HepG2 (cell line): Measurements from ENCODE around the gene FBH1. TPM values are rescaled to one million over a fixed set of nuclear protein-coding genes. Genes with fewer than 3 reads are reported as not detected.

Experiments used
- ATAC-seq: fragments of 200-7000 bp; cut with Tn5 transposase; 3 replicates; pipeline ENCODE4 v1.9.1; 2020; ENCODE audit warnings: mild to moderate bottlenecking, moderate library complexity
- BruUV-seq: library from RNA; stranded (reverse); fragments of 400-500 nt; replicated peaks from 2 replicates; lab custom pipeline; 2021; lab: Mats Ljungman, UMichigan
- CTCF ChIA-PET: fragments of 300-600 bp; formaldehyde crosslinking; extraction: SDS; loops from one replicate; lab custom pipeline; 2021; ENCODE audit warnings: low total read pairs, inconsistent platforms, low intra/inter-chr PET ratio; lab: Yijun Ruan, JAX
- POLR2A ChIA-PET: fragments of 350-600 bp; sonication (Branson Sonifier 250); formaldehyde crosslinking; loops from one replicate; lab custom pipeline; 2020; ENCODE audit warnings: antibody characterized with exemption, inconsistent platforms; lab: Yijun Ruan, JAX
- DNase-seq: peaks from one replicate; pipeline ENCODE4 v3.0.0-alpha.2; 2015; ENCODE audit warnings: low spot score
- FAIRE-seq: peaks from 3 replicates; lab custom pipeline; 2011; peaks lifted over from hg19 to GRCh38; lab: Jason Lieb, UNC
- H2AFZ ChIP-seq: one replicate; pipeline ENCODE4 v1.6.1; 2011; ENCODE audit warnings: low read length, inconsistent platforms
- H3K27ac ChIP-seq: fragments of 300-600 bp; 3 replicates; pipeline ENCODE4 v1.8.0; 2011; ENCODE audit warnings: mixed run types, mild to moderate bottlenecking, mixed read lengths, low read length, inconsistent platforms; ENCODE audit not compliant: insufficient read depth; ENCODE audit errors: extremely low read length
- H3K27me3 ChIP-seq, 2 experiments: fragments of 200-600 bp in 1 of 2; 2 replicates in 1 of 2; 3 replicates in 1 of 2; pipeline versions ENCODE4 v1.6.0 to v1.8.0; 2011; ENCODE audit warnings: low read length in 2 of 2, mild to moderate bottlenecking in 2 of 2, moderate library complexity in 2 of 2, inconsistent platforms in 1 of 2; ENCODE audit not compliant: insufficient read depth in 2 of 2, control insufficient read depth in 1 of 2
- H3K36me3 ChIP-seq, 2 experiments: fragments of 200-600 bp in 1 of 2; replicated peaks in 1 of 2; 2 replicates in 1 of 2; 3 replicates in 1 of 2; pipeline versions ENCODE4 v1.5.1 to v1.8.0; 2011; ENCODE audit warnings: low read length in 2 of 2, inconsistent platforms in 1 of 2; ENCODE audit not compliant: insufficient read depth in 2 of 2, control insufficient read depth in 1 of 2
- H3K4me1 ChIP-seq: 2 replicates; pipeline ENCODE4 v1.5.1; 2012; ENCODE audit warnings: low read length, inconsistent platforms; ENCODE audit not compliant: insufficient read depth
- H3K4me2 ChIP-seq: 2 replicates; pipeline ENCODE4 v1.6.0; 2011; ENCODE audit warnings: low read depth, low read length, inconsistent platforms
- H3K4me3 ChIP-seq, 3 experiments: fragments of 200-600 bp in 1 of 3; sonication (generic), shearing (Covaris generic) in 1 of 3; replicated peaks in 1 of 3; 2 replicates each; pipeline ENCODE4 v1.5.1; 2011 to 2016; ENCODE audit warnings: low read length in 3 of 3, inconsistent platforms in 2 of 3, low read depth in 2 of 3, mild to moderate bottlenecking in 2 of 3, control low read depth in 1 of 3, mixed read lengths in 1 of 3; ENCODE audit not compliant: insufficient read depth in 1 of 3
- H3K79me2 ChIP-seq: one replicate; pipeline ENCODE4 v1.6.1; 2011; ENCODE audit warnings: low read length, inconsistent platforms; ENCODE audit not compliant: insufficient read depth
- H3K9ac ChIP-seq: 2 replicates; pipeline ENCODE4 v1.6.0; 2011; ENCODE audit warnings: mild to moderate bottlenecking, low read depth, low read length, inconsistent platforms; ENCODE audit not compliant: insufficient read depth
- H3K9me3 ChIP-seq: 2 replicates; pipeline ENCODE4 v1.5.1; 2012; ENCODE audit warnings: mild to moderate bottlenecking, low read length
- H4K20me1 ChIP-seq: 2 replicates; pipeline ENCODE4 v1.6.0; 2011; ENCODE audit warnings: inconsistent platforms, mild to moderate bottlenecking, low read length, moderate library complexity; ENCODE audit not compliant: insufficient read depth
- ARNTL ChIP-seq: sonication (generic); formaldehyde crosslinking; IDR thresholded peaks from 2 replicates; pipeline ENCODE4 v1.4.0; 2020; ENCODE audit warnings: mild to moderate bottlenecking, missing genetic modification reagents
- NFIC ChIP-seq: IDR thresholded peaks from 2 replicates; pipeline ENCODE4 v1.6.1; 2012; ENCODE audit warnings: mild to moderate bottlenecking, low read length, inconsistent platforms
- TBX3 ChIP-seq: fragments of 450-650 bp; IDR thresholded peaks from 2 replicates; pipeline ENCODE4 v1.6.1; 2017; ENCODE audit warnings: antibody characterized with exemption, mild to moderate bottlenecking, inconsistent platforms, borderline replicate concordance
- ZBTB20 ChIP-seq: sonication (generic); formaldehyde crosslinking; IDR thresholded peaks from 2 replicates; pipeline ENCODE4 v1.8.1; 2023; ENCODE audit warnings: missing genetic modification reagents, low read depth, mild to moderate bottlenecking, borderline replicate concordance
- ZFX ChIP-seq: sonication (generic); formaldehyde crosslinking; IDR thresholded peaks from 2 replicates; pipeline ENCODE4 v1.4.0; 2020; ENCODE audit warnings: mild to moderate bottlenecking, low read depth, missing genetic modification reagents, moderate library complexity
- ZNF432 ChIP-seq: sonication (generic); formaldehyde crosslinking; IDR thresholded peaks from 2 replicates; pipeline ENCODE4 v1.5.0; 2020; ENCODE audit warnings: missing genetic modification reagents, mild to moderate bottlenecking, borderline replicate concordance
- ZNF614 ChIP-seq: IDR thresholded peaks from 2 replicates; pipeline ENCODE4 v1.6.1; 2018; ENCODE audit warnings: missing biosample characterization, missing genetic modification reagents, inconsistent platforms, borderline replicate concordance
- ZNF703 ChIP-seq: sonication (generic); formaldehyde crosslinking; IDR thresholded peaks from 2 replicates; pipeline ENCODE4 v1.5.1; 2020; ENCODE audit warnings: missing genetic modification reagents, mild to moderate bottlenecking, moderate library complexity, borderline replicate concordance
- ZNF709 ChIP-seq: sonication (generic); formaldehyde crosslinking; IDR thresholded peaks from 2 replicates; pipeline ENCODE4 v1.5.0; 2020; ENCODE audit warnings: mild to moderate bottlenecking, missing genetic modification reagents
- WGBS: methylation state at CpG from one replicate; pipeline ENCODE4 v1.1.6; 2017; ENCODE audit warnings: low lambda C conversion rate; 5-methylcytosine and 5-hydroxymethylcytosine counted together
- in situ Hi-C: cut with HindIII; loops from 2 replicates; pipeline ENCODE4 v1.10.0; 2017; ENCODE audit warnings: low pct_unique_long_range_greater_than_20kb; ENCODE audit not compliant: extremely low pct_ligation_motif_present
- intact Hi-C: fragments of 100-400 bp; cut with micrococcal nuclease; formaldehyde crosslinking; loops from one replicate; pipeline ENCODE4 v1.10.0; 2022; ENCODE audit not compliant: unreplicated experiment
- polyA plus RNA-seq, 8 experiments: library from polyadenylated mRNA; depleted of rRNA in 3 of 8; stranded (reverse) in 7 of 8; unstranded in 1 of 8; fragments of >200 nt; fragmentation: Illumina TruSeq in 4 of 8; extraction: Trizol in 4 of 8; gene quantifications; 2 replicates each; pipeline versions ENCODE4 v1.2.1 to v1.2.3, GENCODE V29; 2011 to 2016; ENCODE audit warnings: low read depth in 4 of 8, missing spikeins in 1 of 8, mixed read lengths in 1 of 8; ENCODE audit not compliant: insufficient read depth in 1 of 8
- total RNA-seq, 5 experiments: library from RNA; depleted of rRNA; stranded (reverse); fragments of >200 nt; fragmentation: Illumina TruSeq; extraction: Trizol; gene quantifications; 2 replicates each; pipeline ENCODE4 v1.2.3, GENCODE V29; 2016; ENCODE audit warnings: low read depth in 1 of 5
- TF ChIP-seq, protein P1 (sequence below): sonication (generic); formaldehyde crosslinking; conservative IDR thresholded peaks from 2 replicates; pipeline ENCODE4 v1.4.0; 2020; ENCODE audit warnings: missing genetic modification reagents
- TF ChIP-seq, protein P2 (sequence below): fragments of 450-650 bp; IDR thresholded peaks from 2 replicates; pipeline ENCODE4 v1.6.1; 2017; ENCODE audit warnings: mild to moderate bottlenecking

Gene FBH1
- total and polyA plus RNA-seq, 2 of the 13 experiments (the other 11 are each of a cell fraction or from before 2014, with no cell fraction given), result 48.8 to 60.3 TPM

DNA sequence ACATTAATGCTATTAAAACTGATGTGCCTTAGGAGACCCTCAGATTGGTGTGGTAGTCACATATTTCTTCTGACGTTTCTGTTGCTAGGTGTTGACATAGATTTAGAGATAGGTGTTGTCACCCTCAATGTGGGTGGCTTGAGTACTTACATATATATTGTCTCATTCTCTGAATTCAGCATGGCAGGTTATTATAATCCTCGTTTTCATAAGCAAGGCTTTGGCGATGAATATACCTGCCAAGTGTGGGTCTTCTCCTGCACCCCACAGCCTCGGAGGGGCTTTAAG lies 7.0 kb downstream of the FBH1 start (continued):
- TF ChIP-seq ZNF614 (CRISPR knock-in tag), result no peak
- no peak for TF ChIP-seq TBX3
- TF ChIP-seq ZBTB20 (CRISPR knock-in tag), result no peak

DNA sequence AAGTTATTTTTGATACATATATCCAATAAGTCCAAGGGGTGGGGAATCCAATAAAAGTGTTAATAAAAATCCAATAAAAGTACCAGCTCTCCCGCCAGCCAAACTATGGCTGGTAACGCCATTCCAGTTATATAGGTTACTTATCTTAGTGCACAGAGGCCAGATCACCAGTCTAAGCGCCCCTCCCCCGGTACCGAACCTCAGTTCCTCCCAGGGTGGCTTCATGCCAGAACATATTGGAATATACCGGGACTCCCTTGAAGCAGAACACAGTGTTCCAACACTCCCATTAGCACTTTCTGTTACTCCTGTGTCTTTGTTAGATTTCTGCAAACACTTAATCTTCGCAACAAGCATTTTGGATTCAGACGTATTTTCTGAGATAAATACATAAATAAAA lies 7.5 kb downstream of the FBH1 start:
- Histone ChIP-seq H3K27ac (no peak overlapping the region), H3K79me2 (peaks cover 29% of the 10 kb centered on the region), H2AFZ (no peak overlapping the region), H3K27me3 (no peaks in the 10 kb centered on the region), H3K36me3 (peaks cover 8 to 20% of the 10 kb centered on the region in 2 experiments), H3K9ac (no peak overlapping the region), H4K20me1 (peaks cover 1% of the 10 kb centered on the region; the same call in 1 of the 2 replicates), H3K4me2 (no peak overlapping the region), H3K9me3 (no peaks in the 10 kb centered on the region), H3K4me3 (no peak overlapping the region), H3K4me1 (peaks cover 10% of the 10 kb centered on the region)
- intact Hi-C loops, result no loop called here
- ATAC-seq, result no peak
- CTCF ChIA-PET, result no interaction called here
- in situ Hi-C loops, result no loop called here
- POLR2A ChIA-PET, result no interaction called here
- no TSS peak for BruUV-seq
- TF ChIP-seq NFIC, result no peak
- no peak for TF ChIP-seq ZNF703 (CRISPR knock-in tag)
- no peak for TF ChIP-seq ARNTL (CRISPR knock-in tag)
- TF ChIP-seq, protein P1, sequence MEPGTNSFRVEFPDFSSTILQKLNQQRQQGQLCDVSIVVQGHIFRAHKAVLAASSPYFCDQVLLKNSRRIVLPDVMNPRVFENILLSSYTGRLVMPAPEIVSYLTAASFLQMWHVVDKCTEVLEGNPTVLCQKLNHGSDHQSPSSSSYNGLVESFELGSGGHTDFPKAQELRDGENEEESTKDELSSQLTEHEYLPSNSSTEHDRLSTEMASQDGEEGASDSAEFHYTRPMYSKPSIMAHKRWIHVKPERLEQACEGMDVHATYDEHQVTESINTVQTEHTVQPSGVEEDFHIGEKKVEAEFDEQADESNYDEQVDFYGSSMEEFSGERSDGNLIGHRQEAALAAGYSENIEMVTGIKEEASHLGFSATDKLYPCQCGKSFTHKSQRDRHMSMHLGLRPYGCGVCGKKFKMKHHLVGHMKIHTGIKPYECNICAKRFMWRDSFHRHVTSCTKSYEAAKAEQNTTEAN (CRISPR knock-in tag), result no peak
- TF ChIP-seq, protein P2, sequence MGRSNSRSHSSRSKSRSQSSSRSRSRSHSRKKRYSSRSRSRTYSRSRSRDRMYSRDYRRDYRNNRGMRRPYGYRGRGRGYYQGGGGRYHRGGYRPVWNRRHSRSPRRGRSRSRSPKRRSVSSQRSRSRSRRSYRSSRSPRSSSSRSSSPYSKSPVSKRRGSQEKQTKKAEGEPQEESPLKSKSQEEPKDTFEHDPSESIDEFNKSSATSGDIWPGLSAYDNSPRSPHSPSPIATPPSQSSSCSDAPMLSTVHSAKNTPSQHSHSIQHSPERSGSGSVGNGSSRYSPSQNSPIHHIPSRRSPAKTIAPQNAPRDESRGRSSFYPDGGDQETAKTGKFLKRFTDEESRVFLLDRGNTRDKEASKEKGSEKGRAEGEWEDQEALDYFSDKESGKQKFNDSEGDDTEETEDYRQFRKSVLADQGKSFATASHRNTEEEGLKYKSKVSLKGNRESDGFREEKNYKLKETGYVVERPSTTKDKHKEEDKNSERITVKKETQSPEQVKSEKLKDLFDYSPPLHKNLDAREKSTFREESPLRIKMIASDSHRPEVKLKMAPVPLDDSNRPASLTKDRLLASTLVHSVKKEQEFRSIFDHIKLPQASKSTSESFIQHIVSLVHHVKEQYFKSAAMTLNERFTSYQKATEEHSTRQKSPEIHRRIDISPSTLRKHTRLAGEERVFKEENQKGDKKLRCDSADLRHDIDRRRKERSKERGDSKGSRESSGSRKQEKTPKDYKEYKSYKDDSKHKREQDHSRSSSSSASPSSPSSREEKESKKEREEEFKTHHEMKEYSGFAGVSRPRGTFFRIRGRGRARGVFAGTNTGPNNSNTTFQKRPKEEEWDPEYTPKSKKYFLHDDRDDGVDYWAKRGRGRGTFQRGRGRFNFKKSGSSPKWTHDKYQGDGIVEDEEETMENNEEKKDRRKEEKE, result no peak
- TF ChIP-seq ZNF432 (CRISPR knock-in tag), result no peak
- TF ChIP-seq ZNF709 (CRISPR knock-in tag), result no peak
- no peak for TF ChIP-seq ZFX (CRISPR knock-in tag)
- no peak for DNase-seq
- WGBS, result 98% methylated on average over 8 of the region's 8 CpGs
- no peak for FAIRE-seq
